DND-41 (cell line): ENCODE results near the gene KRT84.

ENCODE experiments used
- EZH2 ChIP-seq: IDR thresholded peaks from 3 replicates; pipeline ENCODE4 v1.6.1; 2012; ENCODE audit warnings: borderline replicate concordance, low read depth, mild to moderate bottlenecking, moderate library complexity, low read length, inconsistent platforms; ENCODE audit not compliant: severe bottlenecking
- TF ChIP-seq, protein P1 (sequence below): IDR thresholded peaks from 2 replicates; pipeline ENCODE4 v1.5.1; 2012; ENCODE audit warnings: borderline replicate concordance, low read length, moderate library complexity, mild to moderate bottlenecking; ENCODE audit not compliant: poor library complexity, severe bottlenecking; ENCODE audit errors: extremely low read depth

DNA sequence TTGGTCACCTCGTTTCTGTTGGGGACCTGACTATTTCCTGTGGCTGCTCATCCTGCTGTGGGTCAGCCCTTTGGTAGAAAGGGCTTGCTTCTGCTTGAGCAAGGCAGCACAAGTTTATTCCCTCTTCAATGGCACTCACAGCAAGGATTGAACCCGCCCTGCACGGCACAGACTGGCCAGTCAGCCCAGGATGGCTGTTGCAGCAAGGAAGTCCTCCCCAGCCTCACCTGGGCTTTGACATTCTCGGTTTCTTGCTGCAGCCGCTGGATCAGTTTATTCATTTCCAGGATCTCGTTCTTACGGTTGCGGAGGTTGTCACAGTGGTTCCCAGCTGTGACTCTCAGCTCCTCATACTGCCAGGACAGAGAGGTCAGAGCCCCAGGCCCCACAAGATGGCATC, 11.2 kb upstream of the KRT84 start:
- TF ChIP-seq, protein P1, sequence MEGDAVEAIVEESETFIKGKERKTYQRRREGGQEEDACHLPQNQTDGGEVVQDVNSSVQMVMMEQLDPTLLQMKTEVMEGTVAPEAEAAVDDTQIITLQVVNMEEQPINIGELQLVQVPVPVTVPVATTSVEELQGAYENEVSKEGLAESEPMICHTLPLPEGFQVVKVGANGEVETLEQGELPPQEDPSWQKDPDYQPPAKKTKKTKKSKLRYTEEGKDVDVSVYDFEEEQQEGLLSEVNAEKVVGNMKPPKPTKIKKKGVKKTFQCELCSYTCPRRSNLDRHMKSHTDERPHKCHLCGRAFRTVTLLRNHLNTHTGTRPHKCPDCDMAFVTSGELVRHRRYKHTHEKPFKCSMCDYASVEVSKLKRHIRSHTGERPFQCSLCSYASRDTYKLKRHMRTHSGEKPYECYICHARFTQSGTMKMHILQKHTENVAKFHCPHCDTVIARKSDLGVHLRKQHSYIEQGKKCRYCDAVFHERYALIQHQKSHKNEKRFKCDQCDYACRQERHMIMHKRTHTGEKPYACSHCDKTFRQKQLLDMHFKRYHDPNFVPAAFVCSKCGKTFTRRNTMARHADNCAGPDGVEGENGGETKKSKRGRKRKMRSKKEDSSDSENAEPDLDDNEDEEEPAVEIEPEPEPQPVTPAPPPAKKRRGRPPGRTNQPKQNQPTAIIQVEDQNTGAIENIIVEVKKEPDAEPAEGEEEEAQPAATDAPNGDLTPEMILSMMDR: no peak
- no peak for TF ChIP-seq EZH2
